Right lobe of liver (tissue), 4 donors: ENCODE measurements around the gene DFFA.

Source experiments
- CTCF ChIP-seq, 4 donors: fragments of 200-600 bp in 3 of 4; fragments of 450-650 bp in 1 of 4; IDR thresholded peaks; one replicate each; pipeline versions ENCODE4 v1.5.1 to v1.8.0; 2016 to 2022; ENCODE audit warnings: antibody characterized with exemption in 4 of 4, mild to moderate bottlenecking in 2 of 4
- POLR2A ChIP-seq: fragments of 450-650 bp; IDR thresholded peaks from one replicate; pipeline ENCODE4 v1.6.1; 2017; ENCODE audit warnings: antibody characterized with exemption, mild to moderate bottlenecking
- donor health status: DM: no; HTN: no; CAD: no.
- donor health status: DM: no; HTN: no; CAD: no.
- donor health status: DM: no; HTN: yes; CAD: no.

GRCh38 chr1:10506677-10507047, 34.3 kb upstream of the DFFA start:
- TF ChIP-seq CTCF (IDR thresholded peaks at IDR 0.05) (no peak), POLR2A (no peak)
